Neural progenitor cell (in vitro differentiated cells): Measurements from ENCODE around the gene NFKBIE. TPM values are rescaled to one million over a fixed set of nuclear protein-coding genes. Genes with fewer than 3 reads are reported as not detected.

Source experiments
- DNase-seq: peaks from one replicate; pipeline ENCODE4 v3.0.0-alpha.2; 2016; ENCODE audit warnings: low spot score
- H2AFZ ChIP-seq: fragments of 200-600 bp; sonication (generic); replicated peaks from 2 replicates; pipeline ENCODE4 v1.6.1; 2016; ENCODE audit warnings: antibody characterized with exemption
- H3F3A ChIP-seq: fragments of 200-600 bp; sonication (generic); 2 replicates; pipeline ENCODE4 v1.6.1; 2016; ENCODE audit warnings: antibody characterized with exemption, low read depth
- H3K27ac ChIP-seq: fragments of 200-600 bp; sonication (generic); 2 replicates; pipeline ENCODE4 v1.5.1; 2016; ENCODE audit warnings: mild to moderate bottlenecking
- H3K27me3 ChIP-seq: fragments of 200-600 bp; sonication (generic); 2 replicates; pipeline ENCODE4 v1.6.1; 2016; ENCODE audit warnings: mild to moderate bottlenecking, moderate library complexity
- H3K36me3 ChIP-seq: fragments of 200-600 bp; sonication (generic); 2 replicates; pipeline ENCODE4 v1.5.1; 2016
- H3K4me1 ChIP-seq: fragments of 200-600 bp; sonication (generic); 2 replicates; pipeline ENCODE4 v1.6.1; 2016; ENCODE audit warnings: mixed run types
- H3K4me2 ChIP-seq: fragments of 200-600 bp; sonication (generic); 2 replicates; pipeline ENCODE4 v1.6.1; 2016
- H3K4me3 ChIP-seq: fragments of 200-600 bp; sonication (generic); 2 replicates; pipeline ENCODE4 v1.5.1; 2016
- H3K79me2 ChIP-seq: fragments of 200-600 bp; sonication (generic); 2 replicates; pipeline ENCODE4 v1.6.1; 2016; ENCODE audit warnings: low read depth
- H3K9ac ChIP-seq: fragments of 200-600 bp; sonication (generic); 2 replicates; pipeline ENCODE4 v1.6.1; 2016
- H3K9me3 ChIP-seq: fragments of 200-600 bp; sonication (generic); 2 replicates; pipeline ENCODE4 v1.5.1; 2016; ENCODE audit warnings: low read depth
- H4K20me1 ChIP-seq: fragments of 200-600 bp; sonication (generic); 2 replicates; pipeline ENCODE4 v1.6.1; 2016; ENCODE audit warnings: low read depth
- H3K27ac Mint-ChIP-seq: 3 replicates; pipeline ENCODE4 v1.8.0; 2021; ENCODE audit warnings: mixed read lengths
- H3K27me3 Mint-ChIP-seq: 2 replicates; pipeline ENCODE4 v1.8.0; 2022; ENCODE audit warnings: low read depth, mild to moderate bottlenecking, inconsistent platforms, moderate library complexity, mixed read lengths; ENCODE audit not compliant: insufficient read depth
- H3K36me3 Mint-ChIP-seq: 3 replicates; pipeline ENCODE4 v1.8.0; 2021; ENCODE audit warnings: mixed read lengths
- H3K4me1 Mint-ChIP-seq: 3 replicates; pipeline ENCODE4 v1.8.0; 2021; ENCODE audit warnings: mixed read lengths
- H3K4me3 Mint-ChIP-seq: 3 replicates; pipeline ENCODE4 v1.8.0; 2021; ENCODE audit warnings: mild to moderate bottlenecking, moderate library complexity, mixed read lengths
- H3K9me3 Mint-ChIP-seq: 3 replicates; pipeline ENCODE4 v1.8.0; 2020; ENCODE audit warnings: mixed read lengths
- EZH2 ChIP-seq: fragments of 200-600 bp; sonication (generic); IDR thresholded peaks from 2 replicates; pipeline ENCODE4 v1.6.1; 2017; ENCODE audit warnings: antibody characterized with exemption, mild to moderate bottlenecking, moderate library complexity
- EZH2phosphoT487 ChIP-seq: fragments of 200-600 bp; sonication (generic); IDR thresholded peaks from 2 replicates; pipeline ENCODE4 v1.6.1; 2017; ENCODE audit warnings: antibody characterized with exemption
- total RNA-seq: library from RNA; depleted of rRNA; stranded (reverse); fragments of >200 nt; gene quantifications from 2 replicates; pipeline ENCODE4 v1.2.3, GENCODE V29; 2015; ENCODE audit warnings: low replicate concordance
- TF ChIP-seq, protein P1 (sequence below): fragments of 200-600 bp; sonication (generic); IDR thresholded peaks from 2 replicates; pipeline ENCODE4 v1.5.1; 2017; ENCODE audit warnings: antibody characterized with exemption, mild to moderate bottlenecking

NFKBIE gene
- total RNA-seq, 1 donor from 2014 or later = 5.1 TPM

DNA sequence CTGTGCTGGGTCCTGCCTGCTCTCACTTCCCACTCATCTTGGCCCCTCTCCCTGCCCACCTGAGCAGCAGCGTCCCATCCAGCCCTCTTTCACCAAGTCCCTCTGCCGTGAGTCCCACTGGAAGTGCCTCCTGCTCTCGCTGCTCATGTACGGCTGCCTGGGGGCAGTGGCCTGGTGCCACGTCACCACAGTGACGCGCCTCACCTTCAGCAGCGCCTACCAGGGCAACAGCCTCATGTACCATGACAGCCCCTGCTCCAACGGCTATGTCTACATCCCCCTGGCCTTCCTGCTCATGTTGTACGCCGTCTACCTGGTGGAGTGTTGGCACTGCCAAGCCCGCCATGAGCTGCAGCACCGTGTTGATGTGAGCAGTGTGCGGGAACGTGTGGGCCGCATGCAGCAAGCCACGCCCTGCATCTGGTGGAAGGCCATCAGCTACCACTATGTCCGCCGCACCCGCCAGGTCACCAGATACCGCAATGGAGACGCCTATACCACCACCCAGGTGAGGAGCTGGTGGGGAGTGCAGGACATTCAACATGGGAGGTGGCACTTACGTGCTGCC lies 7.7 kb upstream of the NFKBIE start:
- peaks cover 38% of the 10 kb centered on the region for H3K4me1 Mint-ChIP-seq
- Histone ChIP-seq H3K27me3 (peaks cover 52% of the 10 kb centered on the region), H3F3A (peaks cover 20% of the 10 kb centered on the region), H3K36me3 (no peaks in the 10 kb centered on the region), H3K27ac (no peak overlapping the region), H3K4me3 (no peak overlapping the region), H3K79me2 (no peaks in the 10 kb centered on the region), H4K20me1 (no peaks in the 10 kb centered on the region), H3K4me2 (no peak overlapping the region), H3K9ac (no peak overlapping the region), H3K9me3 (no peaks in the 10 kb centered on the region), H2AFZ (no peak overlapping the region), H3K4me1 (peaks cover 26% of the 10 kb centered on the region)
- peaks cover 16% of the 10 kb centered on the region for H3K27me3 Mint-ChIP-seq
- H3K27ac Mint-ChIP-seq = no peak overlapping the region
- no peak for TF ChIP-seq EZH2
- TF ChIP-seq, protein P1, sequence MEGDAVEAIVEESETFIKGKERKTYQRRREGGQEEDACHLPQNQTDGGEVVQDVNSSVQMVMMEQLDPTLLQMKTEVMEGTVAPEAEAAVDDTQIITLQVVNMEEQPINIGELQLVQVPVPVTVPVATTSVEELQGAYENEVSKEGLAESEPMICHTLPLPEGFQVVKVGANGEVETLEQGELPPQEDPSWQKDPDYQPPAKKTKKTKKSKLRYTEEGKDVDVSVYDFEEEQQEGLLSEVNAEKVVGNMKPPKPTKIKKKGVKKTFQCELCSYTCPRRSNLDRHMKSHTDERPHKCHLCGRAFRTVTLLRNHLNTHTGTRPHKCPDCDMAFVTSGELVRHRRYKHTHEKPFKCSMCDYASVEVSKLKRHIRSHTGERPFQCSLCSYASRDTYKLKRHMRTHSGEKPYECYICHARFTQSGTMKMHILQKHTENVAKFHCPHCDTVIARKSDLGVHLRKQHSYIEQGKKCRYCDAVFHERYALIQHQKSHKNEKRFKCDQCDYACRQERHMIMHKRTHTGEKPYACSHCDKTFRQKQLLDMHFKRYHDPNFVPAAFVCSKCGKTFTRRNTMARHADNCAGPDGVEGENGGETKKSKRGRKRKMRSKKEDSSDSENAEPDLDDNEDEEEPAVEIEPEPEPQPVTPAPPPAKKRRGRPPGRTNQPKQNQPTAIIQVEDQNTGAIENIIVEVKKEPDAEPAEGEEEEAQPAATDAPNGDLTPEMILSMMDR = no peak
- TF ChIP-seq EZH2phosphoT487 = no peak
- no peaks in the 10 kb centered on the region for H3K9me3 Mint-ChIP-seq
- peak overlapping the region; percentile 12 for H3K4me3 Mint-ChIP-seq
- no peak for DNase-seq
- peaks cover 5% of the 10 kb centered on the region for H3K36me3 Mint-ChIP-seq

GRCh38 chr6:44272529-44272928 lies 7.2 kb upstream of the NFKBIE start:
- H3K9ac ChIP-seq = no peak overlapping the region

DNA sequence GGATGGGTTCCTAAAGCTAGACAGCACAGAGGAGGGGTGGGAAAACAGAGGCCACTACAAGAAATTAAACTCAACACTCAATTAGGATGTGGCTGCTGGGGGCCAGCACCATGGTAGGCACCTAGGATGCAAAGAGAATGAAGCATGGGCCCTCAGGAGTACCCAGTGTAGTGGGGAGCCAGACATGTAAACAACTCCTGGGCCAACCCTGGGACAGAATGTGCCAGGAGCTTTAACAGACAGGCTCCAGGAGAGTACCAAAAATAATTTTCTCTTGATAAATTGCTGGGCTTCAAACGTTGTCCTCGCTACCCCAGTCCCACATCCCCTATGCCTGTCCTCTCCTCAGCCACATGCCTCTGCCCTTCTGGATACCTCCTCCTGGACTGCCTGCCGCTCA lies 6.6 kb upstream of the NFKBIE start:
- Mint-ChIP-seq H3K27me3 (peaks cover 11% of the 10 kb centered on the region), H3K4me3 (peak overlapping the region; percentile 89), H3K36me3 (peaks cover 5% of the 10 kb centered on the region), H3K4me1 (peaks cover 44% of the 10 kb centered on the region), H3K9me3 (no peaks in the 10 kb centered on the region), H3K27ac (no peak overlapping the region)
- H3K4me3 ChIP-seq = no peak overlapping the region
- peaks cover 28% of the 10 kb centered on the region for H3F3A ChIP-seq
- H3K9me3 ChIP-seq = no peaks in the 10 kb centered on the region
- H3K27me3 ChIP-seq = peaks cover 43% of the 10 kb centered on the region
- DNase-seq = no peak
- no peak overlapping the region for H3K27ac ChIP-seq
- no peaks in the 10 kb centered on the region for H3K36me3 ChIP-seq
- TF ChIP-seq, protein P1 = no peak
- no peak for TF ChIP-seq EZH2
- TF ChIP-seq EZH2phosphoT487 = no peak
- H3K4me2 ChIP-seq = no peak overlapping the region
- no peak overlapping the region for H3K9ac ChIP-seq
- H3K4me1 ChIP-seq = peaks cover 30% of the 10 kb centered on the region
- H2AFZ ChIP-seq = no peak overlapping the region
- H3K79me2 ChIP-seq = no peaks in the 10 kb centered on the region
- H4K20me1 ChIP-seq = no peaks in the 10 kb centered on the region

More at GRCh38 chr6:44272529-44272928, 7.2 kb upstream of the NFKBIE start:
- H3K36me3 Mint-ChIP-seq = peaks cover 5% of the 10 kb centered on the region
- peaks cover 26% of the 10 kb centered on the region for H3F3A ChIP-seq
- no peak overlapping the region for H3K4me3 ChIP-seq
- H3K27me3 ChIP-seq = peaks cover 48% of the 10 kb centered on the region
- peak overlapping the region; percentile 12 for H3K4me3 Mint-ChIP-seq
- H3K27me3 Mint-ChIP-seq = peaks cover 11% of the 10 kb centered on the region
- peaks cover 30% of the 10 kb centered on the region for H3K4me1 ChIP-seq
- no peaks in the 10 kb centered on the region for H3K79me2 ChIP-seq
- no peaks in the 10 kb centered on the region for H3K9me3 ChIP-seq
- H2AFZ ChIP-seq = no peak overlapping the region
- H3K4me2 ChIP-seq = no peak overlapping the region
- no peaks in the 10 kb centered on the region for H3K9me3 Mint-ChIP-seq
- TF ChIP-seq EZH2phosphoT487 = no peak
- TF ChIP-seq, protein P1 = no peak
- TF ChIP-seq EZH2 = no peak
- H3K27ac ChIP-seq = no peak overlapping the region
- H3K4me1 Mint-ChIP-seq = peaks cover 43% of the 10 kb centered on the region
- no peak for DNase-seq
- no peaks in the 10 kb centered on the region for H3K36me3 ChIP-seq
- H4K20me1 ChIP-seq = no peaks in the 10 kb centered on the region
- no peak overlapping the region for H3K27ac Mint-ChIP-seq
